B cell (primary cell): ENCODE measurements around the gene PAFAH2. TPM values are rescaled to one million over a fixed set of nuclear protein-coding genes. Genes with fewer than 3 reads are reported as not detected.

Source experiments
- ATAC-seq: fragments of 200-7000 bp; cut with Tn5 transposase; one replicate; pipeline ENCODE4 v1.10.0; 2021; ENCODE audit warnings: low read depth, mild to moderate bottlenecking, moderate number of reproducible peaks, moderate library complexity
- CTCF ChIA-PET: fragments of 350-600 bp; sonication (Branson Sonifier 250); formaldehyde crosslinking; loops from one replicate; lab custom pipeline; 2021; ENCODE audit warnings: antibody characterized with exemption, inconsistent platforms; lab: Charles Lee
- POLR2A ChIA-PET: fragments of 350-600 bp; sonication (Branson Sonifier 250); formaldehyde crosslinking; loops from one replicate; lab custom pipeline; 2021; ENCODE audit warnings: antibody characterized with exemption; lab: Charles Lee
- DNase-seq: peaks from one replicate; pipeline ENCODE4 v3.0.0; 2013
- H2AFZ ChIP-seq: 2 replicates; pipeline ENCODE4 v1.6.1; 2012; ENCODE audit warnings: mild to moderate bottlenecking, low read depth, low read length; ENCODE audit not compliant: insufficient read depth, poor library complexity, severe bottlenecking
- H3K27ac ChIP-seq, 2 donors: 1 replicate in 1 of 2; 2 replicates in 1 of 2; pipeline ENCODE4 v1.5.1; 2012 to 2013; ENCODE audit warnings: low read length in 2 of 2, mild to moderate bottlenecking in 2 of 2, moderate library complexity in 1 of 2
- H3K27me3 ChIP-seq, 4 experiments: fragments of 200-600 bp in 1 of 4; sonication (generic) in 1 of 4; replicated peaks in 1 of 4; 1 replicate in 2 of 4; 2 replicates in 2 of 4; pipeline versions ENCODE4 v1.6.1 to v1.7.0; 2013 to 2016; ENCODE audit warnings: low read length in 3 of 4, mild to moderate bottlenecking in 2 of 4, mixed read lengths in 1 of 4, moderate library complexity in 1 of 4; ENCODE audit not compliant: insufficient read depth in 4 of 4, control insufficient read depth in 3 of 4; ENCODE audit errors: control extremely low read depth in 1 of 4
- H3K36me3 ChIP-seq, 2 experiments: replicated peaks in 1 of 2; 1 replicate in 1 of 2; 2 replicates in 1 of 2; pipeline versions ENCODE4 v1.6.1 to v1.7.1; 2013; ENCODE audit warnings: low read length in 1 of 2; ENCODE audit not compliant: insufficient read depth in 2 of 2, control insufficient read depth in 1 of 2; ENCODE audit errors: control extremely low read depth in 1 of 2, extremely low read depth in 1 of 2
- H3K4me1 ChIP-seq, 2 donors: fragments of 200-600 bp in 1 of 2; sonication (generic) in 1 of 2; 1 replicate in 1 of 2; 2 replicates in 1 of 2; pipeline versions ENCODE4 v1.5.1 to v1.6.1; 2013 to 2017; ENCODE audit warnings: low read length in 2 of 2; ENCODE audit not compliant: control insufficient read depth in 2 of 2, insufficient read depth in 2 of 2
- H3K4me2 ChIP-seq: replicated peaks from 2 replicates; pipeline ENCODE3; 2012; ENCODE audit warnings: mild to moderate bottlenecking, low read depth, low read length; ENCODE audit not compliant: poor library complexity, severe bottlenecking
- H3K4me3 ChIP-seq, 5 experiments: fragments of 200-600 bp in 1 of 5; sonication (generic) in 1 of 5; 1 replicate in 3 of 5; 2 replicates in 2 of 5; pipeline versions ENCODE4 v1.5.1 to v1.7.0; 2011 to 2016; ENCODE audit warnings: low read length in 4 of 5, mild to moderate bottlenecking in 4 of 5, low read depth in 2 of 5, control low read depth in 1 of 5, moderate library complexity in 1 of 5; ENCODE audit not compliant: insufficient read depth in 1 of 5; ENCODE audit errors: control extremely low read depth in 1 of 5, extremely low read depth in 1 of 5
- H3K79me2 ChIP-seq: fragments of 200-600 bp; sonication (generic); one replicate; pipeline ENCODE4 v1.6.0; 2016; ENCODE audit warnings: low read length; ENCODE audit not compliant: control insufficient read depth, insufficient read depth
- H3K9ac ChIP-seq: fragments of 200-600 bp; sonication (generic); 2 replicates; pipeline ENCODE4 v1.6.1; 2017; ENCODE audit warnings: mild to moderate bottlenecking, low read length, moderate library complexity
- H3K9me3 ChIP-seq, 3 donors: one replicate each; pipeline versions ENCODE4 v1.6.1 to v1.7.1; 2013; ENCODE audit warnings: low read length in 2 of 3; ENCODE audit not compliant: control insufficient read depth in 2 of 3, insufficient read depth in 1 of 3; ENCODE audit errors: control extremely low read depth in 1 of 3
- H4K20me1 ChIP-seq: 2 replicates; pipeline ENCODE4 v1.6.0; 2012; ENCODE audit warnings: mild to moderate bottlenecking, low read length; ENCODE audit not compliant: insufficient read depth, control insufficient read depth, poor library complexity, severe bottlenecking
- H3K27ac Mint-ChIP-seq: one replicate; pipeline ENCODE4 v1.8.0; 2021; ENCODE audit warnings: mixed read lengths
- H3K27me3 Mint-ChIP-seq: one replicate; pipeline ENCODE4 v1.8.0; 2021; ENCODE audit warnings: mixed read lengths
- H3K4me1 Mint-ChIP-seq: one replicate; pipeline ENCODE4 v1.8.0; 2021; ENCODE audit warnings: mixed read lengths
- H3K4me3 Mint-ChIP-seq: one replicate; pipeline ENCODE4 v1.8.0; 2021; ENCODE audit warnings: mixed read lengths
- H3K9me3 Mint-ChIP-seq: one replicate; pipeline ENCODE4 v1.8.0; 2022; ENCODE audit warnings: mixed read lengths; ENCODE audit not compliant: insufficient read depth
- EZH2 ChIP-seq: IDR thresholded peaks from 2 replicates; pipeline ENCODE4 v1.6.1; 2012; ENCODE audit warnings: borderline replicate concordance, low read depth, mild to moderate bottlenecking, moderate library complexity, low read length; ENCODE audit not compliant: insufficient read depth, poor library complexity, severe bottlenecking
- WGBS: methylation state at CpG from one replicate; pipeline ENCODE4 v1.1.5; 2013; ENCODE audit warnings: missing lambda C conversion rate; ENCODE audit not compliant: insufficient coverage; 5-methylcytosine and 5-hydroxymethylcytosine counted together
- intact Hi-C: fragments of 100-400 bp; cut with micrococcal nuclease; formaldehyde crosslinking; loops from one replicate; pipeline ENCODE4 v1.10.0; 2022
- polyA plus RNA-seq: library from polyadenylated mRNA; depleted of rRNA; stranded (reverse); fragments of >200 nt; gene quantifications from 2 replicates; pipeline ENCODE4 v1.2.3, GENCODE V29; 2012
- total RNA-seq, 2 donors: library from RNA; stranded (reverse); fragments of 120-200 nt in 1 of 2; gene quantifications; 1 replicate in 1 of 2; 2 replicates in 1 of 2; pipeline versions ENCODE4 v1.2.3 to v1.2.4, GENCODE V29; 2013 to 2022
- TF ChIP-seq, protein P1 (sequence below): fragments of 200-600 bp; IDR thresholded peaks from one replicate; pipeline ENCODE4 v1.8.0; 2022; ENCODE audit warnings: antibody characterized with exemption, mild to moderate bottlenecking

PAFAH2 gene
- total and polyA plus RNA-seq, 2 donors (not counting 1 experiment from before 2014, with no cell fraction given), result 5.1 to 8.8 TPM

DNA sequence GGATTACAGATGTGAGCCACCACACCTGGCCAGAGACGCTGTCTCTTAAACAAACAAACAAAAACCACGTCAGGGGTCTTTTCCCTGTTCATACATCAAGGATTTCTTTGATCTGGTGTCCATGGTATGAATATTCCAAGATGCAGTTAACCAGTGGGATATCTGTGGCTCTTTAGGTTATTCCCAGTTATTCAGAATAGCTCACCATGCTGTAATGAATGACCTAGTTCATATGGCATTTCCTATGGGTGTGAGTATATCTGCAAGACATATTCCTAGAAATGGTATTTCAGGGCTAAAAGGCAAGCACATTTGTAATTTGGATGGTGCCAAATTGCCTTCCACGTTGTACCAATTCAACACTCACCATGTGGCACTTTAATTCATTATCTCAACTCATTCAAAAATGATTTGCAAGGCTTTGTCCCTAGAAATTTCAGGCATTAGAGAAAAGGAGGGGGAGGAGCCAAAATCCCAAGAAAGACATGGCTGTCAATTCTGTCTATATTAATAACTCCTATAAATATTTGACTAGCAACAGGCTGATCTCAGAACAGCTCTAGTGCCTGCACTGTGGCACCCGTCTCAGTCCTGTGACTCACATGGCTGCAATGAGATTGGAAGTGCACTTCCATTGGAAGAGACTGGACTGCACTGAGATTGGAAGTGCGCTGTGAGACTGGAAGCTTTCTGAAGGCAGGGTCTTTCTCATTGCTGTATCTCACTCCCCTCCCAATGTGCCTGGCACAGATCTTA is 85.6 kb downstream of the PAFAH2 start:
- Mint-ChIP-seq H3K27me3 (no peaks in the 10 kb centered on the region), H3K9me3 (no peaks in the 10 kb centered on the region), H3K4me1 (peaks cover 4% of the 10 kb centered on the region), H3K4me3 (no peak overlapping the region), H3K27ac (no peak overlapping the region)
- Histone ChIP-seq H3K4me3 (no peak overlapping the region), H3K36me3 (no peaks in the 10 kb centered on the region), H4K20me1 (no peaks in the 10 kb centered on the region), H3K9me3 (no peaks in the 10 kb centered on the region), H3K4me2 (no peak overlapping the region), H3K27me3 (no peaks in the 10 kb centered on the region), H3K27ac (no peak overlapping the region), H3K79me2 (no peaks in the 10 kb centered on the region), H3K4me1 (peaks cover 0 to 4% of the 10 kb centered on the region in 2 donors), H2AFZ (no peak overlapping the region), H3K9ac (no peak overlapping the region)
- ChIA-PET CTCF (interaction anchor here (0.6 to 2.5 kb wide), 3 partner anchors 17 to 99 kb away, joined by 3 to 9 read pairs (median 5); no protein-coding TSS in a partner anchor), POLR2A (no interaction called here)
- DNase-seq, result no peak
- intact Hi-C loops, result no loop called here
- 100% methylated on average over 1 of the region's 5 CpGs for WGBS
- TF ChIP-seq, protein P1, sequence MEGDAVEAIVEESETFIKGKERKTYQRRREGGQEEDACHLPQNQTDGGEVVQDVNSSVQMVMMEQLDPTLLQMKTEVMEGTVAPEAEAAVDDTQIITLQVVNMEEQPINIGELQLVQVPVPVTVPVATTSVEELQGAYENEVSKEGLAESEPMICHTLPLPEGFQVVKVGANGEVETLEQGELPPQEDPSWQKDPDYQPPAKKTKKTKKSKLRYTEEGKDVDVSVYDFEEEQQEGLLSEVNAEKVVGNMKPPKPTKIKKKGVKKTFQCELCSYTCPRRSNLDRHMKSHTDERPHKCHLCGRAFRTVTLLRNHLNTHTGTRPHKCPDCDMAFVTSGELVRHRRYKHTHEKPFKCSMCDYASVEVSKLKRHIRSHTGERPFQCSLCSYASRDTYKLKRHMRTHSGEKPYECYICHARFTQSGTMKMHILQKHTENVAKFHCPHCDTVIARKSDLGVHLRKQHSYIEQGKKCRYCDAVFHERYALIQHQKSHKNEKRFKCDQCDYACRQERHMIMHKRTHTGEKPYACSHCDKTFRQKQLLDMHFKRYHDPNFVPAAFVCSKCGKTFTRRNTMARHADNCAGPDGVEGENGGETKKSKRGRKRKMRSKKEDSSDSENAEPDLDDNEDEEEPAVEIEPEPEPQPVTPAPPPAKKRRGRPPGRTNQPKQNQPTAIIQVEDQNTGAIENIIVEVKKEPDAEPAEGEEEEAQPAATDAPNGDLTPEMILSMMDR, result no peak
- no peak for TF ChIP-seq EZH2
- ATAC-seq, result no peak

DNA sequence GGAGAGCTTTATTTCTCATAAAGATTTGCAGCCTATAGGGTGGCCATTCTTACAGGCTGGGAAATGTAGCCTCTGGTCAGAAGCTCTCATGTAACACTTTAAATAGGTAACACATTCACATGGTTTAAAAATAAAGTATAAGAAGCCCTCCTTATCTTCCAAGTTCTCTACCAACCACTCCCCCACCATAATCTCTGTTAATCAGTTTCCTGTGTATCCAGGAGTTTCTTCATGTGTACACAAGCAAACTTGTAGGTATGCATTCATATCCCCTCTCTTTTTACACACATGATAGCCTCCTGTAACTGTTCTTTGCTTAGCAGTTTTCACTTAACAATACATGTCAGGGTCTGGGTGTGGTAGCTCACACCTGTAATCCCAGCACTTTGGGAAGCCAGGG is 86.7 kb downstream of the PAFAH2 start:
- intact Hi-C loops, result no loop called here
- no peak overlapping the region for H3K4me2 ChIP-seq
- H3K27ac ChIP-seq, result no peak overlapping the region
- Mint-ChIP-seq H3K9me3 (no peaks in the 10 kb centered on the region), H3K27me3 (no peaks in the 10 kb centered on the region), H3K4me3 (no peak overlapping the region), H3K27ac (no peak overlapping the region), H3K4me1 (peaks cover 7% of the 10 kb centered on the region)
- H3K36me3 ChIP-seq, result no peaks in the 10 kb centered on the region
- DNase-seq, result no peak
- ChIA-PET POLR2A (no interaction called here), CTCF (interaction anchor here (1.3 kb wide), 1 partner anchor 16 kb away, joined by 5 read pairs; no protein-coding TSS in a partner anchor)
- no peak overlapping the region for H3K4me3 ChIP-seq
- no peak overlapping the region for H3K9ac ChIP-seq
- H3K79me2 ChIP-seq, result no peaks in the 10 kb centered on the region
- H3K4me1 ChIP-seq, result peaks cover 0 to 13% of the 10 kb centered on the region in 2 donors
- H2AFZ ChIP-seq, result no peak overlapping the region
- ATAC-seq, result no peak
- no peak for TF ChIP-seq EZH2
- TF ChIP-seq, protein P1, result no peak
- H3K27me3 ChIP-seq, result no peaks in the 10 kb centered on the region
- no peaks in the 10 kb centered on the region for H4K20me1 ChIP-seq
- no peaks in the 10 kb centered on the region for H3K9me3 ChIP-seq
